MCF 10A (cell line): Measurements from ENCODE around the gene WT1. TPM values are rescaled to one million over a fixed set of nuclear protein-coding genes. Genes with fewer than 3 reads are reported as not detected.

ENCODE experiments used
- BruUV-seq: library from RNA; stranded (reverse); fragments of 400-500 nt; replicated peaks from 2 replicates; lab custom pipeline; 2021; lab: Mats Ljungman, UMichigan
- CTCF ChIA-PET: fragments of 300-600 bp; sonication (Branson Sonifier 250); formaldehyde crosslinking; extraction: SDS; loops from one replicate; lab custom pipeline; 2021; ENCODE audit warnings: antibody characterized with exemption, inconsistent platforms; lab: Yijun Ruan, JAX
- POLR2A ChIA-PET: fragments of 300-600, 350-650 bp; sonication (Branson Sonifier 250); formaldehyde crosslinking; extraction: SDS; loops from one replicate; lab custom pipeline; 2020; ENCODE audit warnings: antibody characterized with exemption, inconsistent platforms; lab: Yijun Ruan, JAX
- DNase-seq: peaks from one replicate; pipeline ENCODE4 v3.0.0-alpha.2; 2018; ENCODE audit not compliant: unreplicated experiment
- H3K27ac Mint-ChIP-seq: one replicate; pipeline ENCODE4 v1.8.0; 2022; ENCODE audit warnings: mild to moderate bottlenecking, low read depth, mixed read lengths; ENCODE audit not compliant: unreplicated experiment
- H3K27me3 Mint-ChIP-seq: one replicate; pipeline ENCODE4 v1.8.0; 2022; ENCODE audit warnings: mixed read lengths; ENCODE audit not compliant: insufficient read depth, unreplicated experiment
- H3K36me3 Mint-ChIP-seq: one replicate; pipeline ENCODE4 v1.8.0; 2022; ENCODE audit warnings: mild to moderate bottlenecking, moderate library complexity, mixed read lengths; ENCODE audit not compliant: insufficient read depth, unreplicated experiment
- H3K4me1 Mint-ChIP-seq: one replicate; pipeline ENCODE4 v1.8.0; 2022; ENCODE audit warnings: mixed read lengths; ENCODE audit not compliant: insufficient read depth, unreplicated experiment
- H3K4me3 Mint-ChIP-seq: one replicate; pipeline ENCODE4 v1.8.0; 2022; ENCODE audit warnings: mild to moderate bottlenecking, moderate library complexity, mixed read lengths; ENCODE audit not compliant: unreplicated experiment
- H3K9me3 Mint-ChIP-seq: one replicate; pipeline ENCODE4 v1.8.0; 2022; ENCODE audit warnings: mixed read lengths; ENCODE audit not compliant: unreplicated experiment
- intact Hi-C: fragments of 100-400 bp; cut with micrococcal nuclease; formaldehyde crosslinking; loops from 2 replicates; pipeline ENCODE4 v1.14.1; 2022
- total RNA-seq: library from RNA; stranded (reverse); gene quantifications from 2 replicates; pipeline ENCODE4 v1.2.3, GENCODE V29; 2022
- TF ChIP-seq, protein P1 (sequence below): fragments of 200-600 bp; IDR thresholded peaks from one replicate; pipeline ENCODE4 v1.8.0; 2022; ENCODE audit warnings: antibody characterized with exemption, mild to moderate bottlenecking; ENCODE audit not compliant: unreplicated experiment

Gene WT1
- total RNA-seq, 1 experiment from 2014 or later = 0.61 TPM

DNA sequence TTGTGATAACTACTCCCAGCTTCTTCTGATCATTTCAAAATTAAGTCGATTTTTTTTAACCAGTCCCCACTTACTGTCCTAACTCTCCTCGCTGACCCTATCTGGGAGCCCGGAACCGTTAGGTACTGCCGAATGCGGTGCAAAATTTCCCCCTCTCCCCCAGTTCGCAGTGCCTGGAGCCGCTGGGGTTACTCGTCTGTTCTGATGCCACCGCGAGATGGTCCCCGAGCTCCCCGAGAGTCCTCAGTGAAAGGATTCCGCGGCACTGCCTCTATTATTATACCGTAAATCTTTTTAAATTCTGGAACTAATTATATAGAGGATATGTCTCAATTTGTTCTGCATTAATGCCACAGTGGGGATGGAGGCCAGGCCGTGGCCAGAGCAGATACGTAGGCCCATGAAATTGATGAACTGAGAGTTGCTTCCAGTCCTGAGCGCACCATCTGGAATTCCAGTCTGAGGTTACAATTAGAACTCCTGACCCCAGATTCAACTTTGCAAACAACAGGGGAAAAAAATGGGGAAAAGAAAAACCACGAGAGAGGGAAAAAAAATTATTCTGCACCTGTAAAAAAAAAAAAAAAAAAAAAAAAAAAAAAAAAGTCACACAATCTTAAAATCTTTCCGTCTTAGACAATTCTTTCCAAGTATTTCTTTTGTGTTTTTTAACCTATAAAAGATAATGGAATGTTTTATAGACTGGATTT, 4.3 kb upstream of the WT1 start:
- no peaks in the 10 kb centered on the region for H3K4me1 Mint-ChIP-seq
- ChIA-PET CTCF (interaction anchor here (0.5 kb wide), 1 partner anchor 117 kb away, joined by 3 read pairs; no protein-coding TSS in a partner anchor), POLR2A (no interaction called here)
- intact Hi-C loops = no loop called here
- no TSS peak for BruUV-seq
- TF ChIP-seq, protein P1, sequence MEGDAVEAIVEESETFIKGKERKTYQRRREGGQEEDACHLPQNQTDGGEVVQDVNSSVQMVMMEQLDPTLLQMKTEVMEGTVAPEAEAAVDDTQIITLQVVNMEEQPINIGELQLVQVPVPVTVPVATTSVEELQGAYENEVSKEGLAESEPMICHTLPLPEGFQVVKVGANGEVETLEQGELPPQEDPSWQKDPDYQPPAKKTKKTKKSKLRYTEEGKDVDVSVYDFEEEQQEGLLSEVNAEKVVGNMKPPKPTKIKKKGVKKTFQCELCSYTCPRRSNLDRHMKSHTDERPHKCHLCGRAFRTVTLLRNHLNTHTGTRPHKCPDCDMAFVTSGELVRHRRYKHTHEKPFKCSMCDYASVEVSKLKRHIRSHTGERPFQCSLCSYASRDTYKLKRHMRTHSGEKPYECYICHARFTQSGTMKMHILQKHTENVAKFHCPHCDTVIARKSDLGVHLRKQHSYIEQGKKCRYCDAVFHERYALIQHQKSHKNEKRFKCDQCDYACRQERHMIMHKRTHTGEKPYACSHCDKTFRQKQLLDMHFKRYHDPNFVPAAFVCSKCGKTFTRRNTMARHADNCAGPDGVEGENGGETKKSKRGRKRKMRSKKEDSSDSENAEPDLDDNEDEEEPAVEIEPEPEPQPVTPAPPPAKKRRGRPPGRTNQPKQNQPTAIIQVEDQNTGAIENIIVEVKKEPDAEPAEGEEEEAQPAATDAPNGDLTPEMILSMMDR = no peak
- no peak overlapping the region for H3K27ac Mint-ChIP-seq
- no peak for DNase-seq
- H3K4me3 Mint-ChIP-seq = no peak overlapping the region
- H3K27me3 Mint-ChIP-seq = peaks cover 32% of the 10 kb centered on the region
- H3K36me3 Mint-ChIP-seq = no peaks in the 10 kb centered on the region
- H3K9me3 Mint-ChIP-seq = no peaks in the 10 kb centered on the region

DNA sequence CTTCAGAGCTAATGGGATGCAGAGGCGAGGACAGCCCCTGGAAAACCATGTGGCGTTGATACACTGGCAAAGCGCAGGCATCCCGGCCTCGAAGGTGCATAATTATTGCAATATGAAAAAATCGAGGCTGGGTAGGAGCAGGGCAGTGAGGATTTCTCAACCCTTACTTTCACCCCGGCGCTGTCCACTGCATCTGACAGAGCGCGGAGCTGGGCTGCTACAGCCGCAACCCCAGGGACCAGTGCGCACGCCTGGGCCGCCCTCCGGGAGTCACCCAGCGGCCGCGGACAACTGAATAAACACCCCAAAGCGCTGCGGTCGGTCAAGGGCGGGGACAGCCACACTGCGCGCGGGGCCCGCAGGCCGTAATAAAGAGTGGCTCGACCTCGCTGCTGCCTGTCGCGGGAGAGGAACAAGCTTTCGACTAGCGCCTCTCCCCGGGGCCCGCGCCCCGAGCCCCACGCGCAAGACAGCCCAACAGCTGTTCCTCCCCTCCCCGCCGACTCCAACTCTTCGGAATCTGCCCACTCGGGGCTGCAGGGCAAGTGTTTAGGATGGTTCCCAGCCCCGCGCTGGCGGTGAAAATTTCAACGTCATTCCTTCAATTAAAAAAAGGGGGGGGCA, 3.6 kb upstream of the WT1 start:
- no peak for DNase-seq
- TF ChIP-seq, protein P1 = no peak
- Mint-ChIP-seq H3K27me3 (peaks cover 32% of the 10 kb centered on the region), H3K4me1 (no peaks in the 10 kb centered on the region), H3K27ac (no peak overlapping the region), H3K36me3 (no peaks in the 10 kb centered on the region), H3K9me3 (no peaks in the 10 kb centered on the region), H3K4me3 (no peak overlapping the region)
- no TSS peak for BruUV-seq
- CTCF ChIA-PET = interaction anchor here (0.5 to 0.6 kb wide), 3 partner anchors 98 to 141 kb away, joined by 3 read pairs; no protein-coding TSS in a partner anchor
- intact Hi-C loops = no loop called here
- POLR2A ChIA-PET = no interaction called here

DNA sequence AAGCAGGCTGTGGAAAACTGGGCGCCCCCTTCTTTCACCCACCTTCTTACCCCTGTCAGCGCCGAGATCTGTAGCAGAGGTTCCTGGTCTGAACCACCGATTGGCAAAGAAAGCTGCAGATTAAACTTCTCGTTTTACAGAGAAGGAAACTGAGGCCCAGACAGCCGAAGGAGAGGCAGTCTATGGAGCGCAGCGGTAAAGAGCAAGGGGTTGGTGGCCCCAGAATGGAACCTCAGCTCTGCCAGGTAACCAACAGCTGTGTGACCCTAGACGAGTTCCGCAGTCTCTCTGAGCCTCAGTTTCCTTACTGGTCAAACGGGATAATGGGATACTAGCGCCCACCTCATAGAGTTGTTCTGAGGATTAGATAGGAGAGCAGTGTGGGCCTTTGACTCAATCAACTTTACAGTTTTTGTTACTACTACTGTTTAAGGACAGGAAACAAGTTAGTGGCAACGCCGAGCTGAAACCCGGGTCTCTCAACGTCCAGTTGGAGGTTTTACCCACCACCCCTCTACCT, 3.1 kb upstream of the WT1 start:
- Mint-ChIP-seq H3K4me3 (no peak overlapping the region), H3K27ac (no peak overlapping the region), H3K4me1 (no peaks in the 10 kb centered on the region), H3K36me3 (no peaks in the 10 kb centered on the region), H3K27me3 (peaks cover 32% of the 10 kb centered on the region), H3K9me3 (no peaks in the 10 kb centered on the region)
- no TSS peak for BruUV-seq
- ChIA-PET CTCF (interaction anchor here (0.6 to 0.9 kb wide), 3 partner anchors 52 to 142 kb away, joined by 3 read pairs; no protein-coding TSS in a partner anchor), POLR2A (no interaction called here)
- DNase-seq = no peak
- TF ChIP-seq, protein P1 = no peak
- intact Hi-C loops = no loop called here
